Measurements from ENCODE around the gene ADAMTS17. TPM values are rescaled to one million over a fixed set of nuclear protein-coding genes. Genes with fewer than 3 reads are reported as not detected.

The ADAMTS17 gene
- total and polyA plus RNA-seq, 3 donors from 2014 or later: 6.8 to 17.8 (median 12.4) TPM

GRCh38 chr15:100373942-100374341 is 32.2 kb upstream of the ADAMTS17 start:
- WGBS, 2 donors: 15 to 21% methylated on average over 8 of the region's 8 CpGs
- no peak for DNase-seq
- no peaks in the 10 kb centered on the region for H3K9me3 ChIP-seq
- intact Hi-C loops (cut with DNase I; ENCODE audit: low total_unique reads): no loop called here
- no peaks in the 10 kb centered on the region for H3K36me3 ChIP-seq (ENCODE audit: low read depth, missing control alignments)
- H3K4me3 ChIP-seq: peak overlapping the region in 1 of 2 donors; percentile 42
- no peaks in the 10 kb centered on the region for H3K4me1 ChIP-seq
- H3K27ac ChIP-seq: no peak overlapping the region
- TF ChIP-seq, protein P1, sequence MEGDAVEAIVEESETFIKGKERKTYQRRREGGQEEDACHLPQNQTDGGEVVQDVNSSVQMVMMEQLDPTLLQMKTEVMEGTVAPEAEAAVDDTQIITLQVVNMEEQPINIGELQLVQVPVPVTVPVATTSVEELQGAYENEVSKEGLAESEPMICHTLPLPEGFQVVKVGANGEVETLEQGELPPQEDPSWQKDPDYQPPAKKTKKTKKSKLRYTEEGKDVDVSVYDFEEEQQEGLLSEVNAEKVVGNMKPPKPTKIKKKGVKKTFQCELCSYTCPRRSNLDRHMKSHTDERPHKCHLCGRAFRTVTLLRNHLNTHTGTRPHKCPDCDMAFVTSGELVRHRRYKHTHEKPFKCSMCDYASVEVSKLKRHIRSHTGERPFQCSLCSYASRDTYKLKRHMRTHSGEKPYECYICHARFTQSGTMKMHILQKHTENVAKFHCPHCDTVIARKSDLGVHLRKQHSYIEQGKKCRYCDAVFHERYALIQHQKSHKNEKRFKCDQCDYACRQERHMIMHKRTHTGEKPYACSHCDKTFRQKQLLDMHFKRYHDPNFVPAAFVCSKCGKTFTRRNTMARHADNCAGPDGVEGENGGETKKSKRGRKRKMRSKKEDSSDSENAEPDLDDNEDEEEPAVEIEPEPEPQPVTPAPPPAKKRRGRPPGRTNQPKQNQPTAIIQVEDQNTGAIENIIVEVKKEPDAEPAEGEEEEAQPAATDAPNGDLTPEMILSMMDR (IDR thresholded peaks at IDR 0.05): no peak
- TF ChIP-seq POLR2A (IDR thresholded peaks at IDR 0.05): no peak
- H3K27me3 ChIP-seq: no peaks in the 10 kb centered on the region

GRCh38 chr15:100373120-100373896 is 31.5 kb upstream of the ADAMTS17 start:
- Histone ChIP-seq H3K9me3 (no peaks in the 10 kb centered on the region), H3K27ac (no peak overlapping the region)
- DNase-seq: no peak

GRCh38 chr15:100372739-100373119 is 31.0 kb upstream of the ADAMTS17 start:
- H3K27me3 ChIP-seq: no peaks in the 10 kb centered on the region
- H3K27ac ChIP-seq: no peak overlapping the region
- H3K9me3 ChIP-seq: no peaks in the 10 kb centered on the region
- 19 to 27% methylated on average over 9 of the region's 9 CpGs for WGBS, 2 donors
- H3K4me3 ChIP-seq: peak overlapping the region; percentile 24 to 42
- no peaks in the 10 kb centered on the region for H3K36me3 ChIP-seq (ENCODE audit: low read depth, missing control alignments)
- no peaks in the 10 kb centered on the region for H3K4me1 ChIP-seq
- intact Hi-C loops (cut with DNase I; ENCODE audit: low total_unique reads): no loop called here
- DNase-seq: no peak
- TF ChIP-seq, protein P1 (IDR thresholded peaks at IDR 0.05): no peak
- TF ChIP-seq POLR2A (IDR thresholded peaks at IDR 0.05): no peak

More at GRCh38 chr15:100373120-100373896, 31.5 kb upstream of the ADAMTS17 start:
- no peaks in the 10 kb centered on the region for H3K4me1 ChIP-seq
- H3K27me3 ChIP-seq: no peaks in the 10 kb centered on the region
- 1 to 3% methylated on average over 18 to 72 of the region's 82 CpGs for WGBS, 2 donors
- H3K36me3 ChIP-seq (ENCODE audit: low read depth, missing control alignments): no peaks in the 10 kb centered on the region
- H3K4me3 ChIP-seq: peak overlapping the region; percentile 24 to 42
- intact Hi-C loops (cut with DNase I; ENCODE audit: low total_unique reads): no loop called here
- no peak for TF ChIP-seq POLR2A (IDR thresholded peaks at IDR 0.05)

GRCh38 chr15:100355342-100355741 is 13.6 kb upstream of the ADAMTS17 start:
- H3K4me3 ChIP-seq: no peak overlapping the region
- intact Hi-C loops (cut with DNase I; ENCODE audit: low total_unique reads): no loop called here

GRCh38 chr15:100353449-100353848 is 11.7 kb upstream of the ADAMTS17 start:
- intact Hi-C loops (cut with DNase I; ENCODE audit: low total_unique reads): no loop called here
- 92 to 93% methylated on average over 3 of the region's 3 CpGs for WGBS, 2 donors
- H3K4me1 ChIP-seq: no peaks in the 10 kb centered on the region
- DNase-seq: peak; percentile 10
- H3K4me3 ChIP-seq: no peak overlapping the region
- H3K9me3 ChIP-seq: no peaks in the 10 kb centered on the region
- H3K27ac ChIP-seq: no peak overlapping the region
- TF ChIP-seq, protein P1 (IDR thresholded peaks at IDR 0.05): no peak
- no peak for TF ChIP-seq POLR2A (IDR thresholded peaks at IDR 0.05)
- H3K36me3 ChIP-seq (ENCODE audit: low read depth, missing control alignments): no peaks in the 10 kb centered on the region
- H3K27me3 ChIP-seq: no peaks in the 10 kb centered on the region

More at GRCh38 chr15:100355342-100355741, 13.6 kb upstream of the ADAMTS17 start:
- Histone ChIP-seq H3K27me3 (no peaks in the 10 kb centered on the region), H3K4me1 (no peaks in the 10 kb centered on the region), H3K36me3 (ENCODE audit: low read depth, missing control alignments) (no peaks in the 10 kb centered on the region), H3K27ac (no peak overlapping the region), H3K9me3 (no peaks in the 10 kb centered on the region)
- no peak for DNase-seq
- 68 to 81% methylated on average over 2 of the region's 2 CpGs for WGBS, 2 donors
- no peak for TF ChIP-seq POLR2A (IDR thresholded peaks at IDR 0.05)
- TF ChIP-seq, protein P1 (IDR thresholded peaks at IDR 0.05): no peak

Data from testis (tissue), 3 donors.